HG03025 (cell line): ENCODE measurements around the gene MAP1B.

ENCODE experiments used
- ATAC-seq: cut with Tn5 transposase; IDR thresholded peaks from one replicate; pipeline ENCODE4 v1.9.1; 2021; ENCODE audit warnings: mild to moderate bottlenecking, moderate library complexity; ENCODE audit not compliant: unreplicated experiment, low FRiP score

MAP1B gene

GRCh38 chr5:72093824-72094223, 13.5 kb upstream of the MAP1B start:
- ATAC-seq = no peak

DNA sequence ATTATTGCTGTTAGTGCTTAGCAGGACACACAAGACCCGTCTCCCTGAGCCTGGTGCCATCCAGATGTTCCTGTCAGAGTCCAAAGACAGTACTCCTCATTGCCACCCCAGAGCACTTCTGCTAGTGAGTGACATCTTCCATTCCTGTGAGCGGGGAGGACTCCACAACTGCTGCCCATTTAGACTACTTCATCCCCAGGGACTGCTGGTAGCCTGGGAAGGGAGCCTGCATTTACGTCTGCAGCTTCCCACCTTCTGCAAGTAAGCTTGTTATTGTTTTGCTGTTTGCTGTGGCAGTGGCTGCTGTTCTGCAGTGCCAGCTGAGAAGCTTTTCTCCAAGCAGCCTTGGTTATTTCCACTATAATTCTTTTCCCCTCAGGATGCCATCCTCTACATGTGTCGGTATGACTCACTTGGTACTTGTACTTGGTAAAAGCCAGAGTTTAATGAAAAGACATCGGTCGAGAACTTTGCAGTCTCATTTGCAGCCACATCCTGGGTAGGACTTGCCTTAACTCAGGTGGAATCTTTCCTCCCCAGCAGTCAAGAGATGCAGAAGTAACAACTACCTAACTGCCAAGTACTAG, 10.6 kb upstream of the MAP1B start:
- no peak for ATAC-seq

GRCh38 chr5:72101828-72102227, 5.4 kb upstream of the MAP1B start:
- no peak for ATAC-seq

DNA sequence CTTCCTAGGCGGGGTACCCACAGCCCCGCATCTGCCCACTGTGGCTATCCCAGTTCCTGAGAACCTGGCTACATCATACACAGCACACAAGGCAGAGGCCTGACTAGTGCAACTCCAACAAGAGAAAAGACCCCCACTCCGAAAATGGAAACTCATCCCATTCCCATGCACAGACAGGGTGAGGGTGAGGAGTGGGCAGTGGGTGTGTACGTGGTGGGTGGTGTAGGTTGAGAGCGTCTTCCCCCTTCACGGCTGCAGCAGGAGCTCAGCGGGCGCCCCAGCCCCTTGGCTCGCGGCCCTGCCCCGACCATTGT, 501 bp upstream of the MAP1B start:
- no peak for ATAC-seq

DNA sequence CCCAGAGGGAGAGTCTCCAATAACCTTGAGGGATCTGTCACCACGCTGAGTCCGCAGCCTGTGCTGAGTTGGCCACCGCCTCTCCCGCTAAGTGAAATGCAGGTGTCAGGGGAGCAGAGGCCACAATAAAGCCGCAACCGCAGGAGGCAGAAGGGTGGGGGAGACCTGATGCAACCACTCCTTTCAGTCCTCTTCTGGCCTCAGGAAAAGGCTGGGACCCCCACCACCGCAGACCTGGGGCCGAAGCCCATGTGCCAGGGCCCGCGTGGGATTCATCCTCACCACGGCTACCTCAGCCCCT, 576 bp downstream of the MAP1B start:
- ATAC-seq = no peak

GRCh38 chr5:72108202-72109061, 1.2 kb downstream of the MAP1B start:
- no peak for ATAC-seq

DNA sequence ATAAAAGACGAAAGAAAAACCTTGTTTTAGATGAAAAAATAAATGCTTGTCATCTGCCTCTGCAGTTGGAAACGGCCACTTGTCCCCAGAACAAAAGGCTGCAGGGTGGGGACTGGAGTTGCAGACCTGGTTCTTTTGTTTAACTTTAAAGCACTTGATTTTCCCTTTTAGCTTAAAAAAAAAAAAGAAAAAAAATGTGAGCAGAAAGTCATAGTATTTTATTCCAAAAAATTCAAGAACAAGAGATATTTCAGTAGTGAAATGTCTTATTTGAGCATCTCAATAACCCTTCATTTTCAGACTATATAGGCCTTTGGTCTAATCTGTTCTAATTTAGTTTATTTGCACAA, 1.8 kb downstream of the MAP1B start:
- no peak for ATAC-seq

GRCh38 chr5:72109625-72110024, 2.4 kb downstream of the MAP1B start:
- ATAC-seq = no peak

GRCh38 chr5:72110394-72111013, 3.2 kb downstream of the MAP1B start:
- no peak for ATAC-seq

- no peak for ATAC-seq
These were observed 5.1 kb downstream of the MAP1B start for GRCh38 chr5:72112389-72112788.

DNA sequence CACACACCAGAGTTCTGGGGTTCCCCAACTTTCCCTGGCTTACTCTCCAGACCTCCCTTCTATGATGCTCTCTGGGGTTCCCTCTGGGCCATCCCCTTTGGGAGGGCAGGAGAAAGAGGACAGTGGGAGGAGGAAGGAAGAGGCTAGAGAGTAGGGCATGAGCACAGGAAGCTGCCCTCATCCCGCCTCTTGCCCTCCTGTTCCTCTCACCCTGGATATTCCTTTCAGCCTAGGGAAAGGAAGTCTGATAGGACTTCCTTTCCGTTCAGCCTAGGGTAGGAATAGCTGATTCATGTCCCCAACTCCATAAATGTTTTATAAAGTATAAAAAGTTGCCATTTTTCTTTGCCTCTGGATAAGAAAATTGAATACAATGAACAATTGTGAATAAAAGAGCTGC, 7.4 kb downstream of the MAP1B start:
- ATAC-seq = no peak

GRCh38 chr5:72115296-72115695, 8.0 kb downstream of the MAP1B start:
- no peak for ATAC-seq

DNA sequence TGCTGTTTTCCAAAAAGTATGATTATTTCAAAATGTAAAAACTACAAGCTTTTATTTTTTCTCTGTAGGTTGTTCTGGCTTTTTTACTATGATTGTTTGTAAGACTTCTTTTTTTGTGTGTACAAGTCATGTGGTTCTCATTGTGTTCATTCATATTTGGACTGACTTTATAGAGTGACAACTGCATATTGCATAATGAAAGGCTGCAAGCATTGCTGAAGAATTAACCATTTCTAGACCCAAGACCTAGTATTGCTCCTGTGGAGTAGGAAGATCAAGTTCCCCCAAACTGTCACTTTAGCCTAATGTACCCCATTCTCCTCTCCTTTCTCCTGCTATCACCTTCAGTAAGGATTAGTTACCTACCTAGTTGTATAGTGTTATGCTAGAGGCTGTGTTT, 10.0 kb downstream of the MAP1B start:
- ATAC-seq = no peak

DNA sequence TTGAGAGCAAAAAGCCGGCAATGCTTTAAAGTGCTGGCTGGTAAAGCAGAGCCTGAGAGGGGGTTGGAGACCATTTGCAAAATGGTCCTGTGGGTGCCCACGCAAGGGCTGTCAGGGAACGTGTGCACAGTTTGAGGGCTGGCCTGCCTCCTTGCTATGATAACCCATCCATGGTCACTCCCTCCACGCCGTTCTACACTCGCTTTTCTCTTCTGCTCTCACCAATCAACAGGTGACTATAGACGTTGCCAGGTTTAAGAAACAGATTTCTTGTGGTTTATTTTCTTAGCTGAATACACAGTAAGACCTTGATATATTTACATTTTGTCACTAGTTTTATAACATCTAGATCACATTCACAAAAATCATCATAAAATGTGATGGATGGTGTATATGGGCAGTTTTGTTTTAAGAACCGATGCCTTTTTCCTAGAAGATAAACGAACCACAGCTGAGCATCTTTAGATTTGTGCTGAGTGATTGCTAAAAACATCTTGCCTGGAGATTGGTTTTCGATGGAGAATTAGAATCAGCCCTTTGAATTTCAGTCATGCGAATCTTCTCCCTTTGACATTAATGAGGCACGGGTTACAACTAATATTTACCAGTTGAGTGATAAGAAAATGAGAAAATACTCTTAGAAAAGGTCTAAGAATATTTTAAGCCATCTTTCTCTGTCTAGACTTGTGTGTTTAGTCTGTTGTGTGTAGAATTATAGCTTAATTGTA, 13.9 kb downstream of the MAP1B start:
- ATAC-seq = no peak

DNA sequence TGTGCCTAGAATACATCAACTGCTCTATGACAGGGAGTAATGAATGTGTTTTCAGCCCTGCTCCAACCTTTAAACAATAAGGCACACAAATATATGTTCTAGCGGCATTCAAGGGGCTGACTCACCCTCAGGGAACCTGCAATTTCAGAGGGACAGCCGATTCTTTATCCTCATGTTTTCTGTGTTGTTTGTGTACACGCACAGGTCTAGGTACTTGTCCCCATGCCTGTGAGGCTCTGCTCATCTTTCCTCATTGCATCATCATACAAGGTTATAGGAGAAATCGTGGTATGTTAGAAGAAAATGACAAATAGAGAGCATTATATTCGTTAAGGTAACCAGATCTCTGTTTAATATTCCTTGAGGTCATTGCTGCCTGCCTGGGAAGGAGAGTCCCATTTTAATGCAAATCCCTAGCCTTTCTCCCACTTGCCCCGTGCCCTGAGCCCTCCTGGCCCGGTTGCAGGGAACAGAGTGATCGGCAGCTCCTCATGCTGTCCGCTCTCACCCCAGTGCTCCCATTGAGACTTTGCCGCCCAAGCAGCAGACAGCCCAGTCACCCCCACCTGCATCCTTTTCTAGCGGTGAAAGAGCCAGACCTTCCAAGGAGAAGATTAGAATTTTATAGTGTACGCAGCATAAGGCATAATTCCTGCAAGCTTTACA, 14.6 kb downstream of the MAP1B start:
- ATAC-seq = no peak

DNA sequence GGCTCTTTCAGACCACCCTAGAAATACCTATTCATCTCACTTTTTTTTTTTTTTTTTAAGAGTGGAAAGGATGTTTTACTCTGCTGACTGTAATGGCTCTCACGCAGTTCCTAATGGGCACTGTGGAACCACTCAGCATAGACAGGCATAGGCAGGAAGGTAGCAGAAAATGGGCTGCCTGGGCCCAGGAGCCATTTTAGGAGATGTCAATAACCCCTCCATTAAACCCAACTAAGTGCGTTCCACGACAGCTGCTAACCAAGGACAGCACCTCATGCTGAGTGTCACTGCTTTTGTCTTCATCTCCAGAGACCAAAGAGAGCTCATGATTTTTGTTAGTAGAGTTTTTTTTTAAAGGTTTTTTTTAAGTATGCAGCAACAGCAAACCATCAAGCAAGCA, 15.3 kb downstream of the MAP1B start:
- ATAC-seq = no peak

- ATAC-seq = no peak
These were observed 16.6 kb downstream of the MAP1B start for GRCh38 chr5:72123764-72124376.

GRCh38 chr5:72125271-72125940, 18.1 kb downstream of the MAP1B start:
- ATAC-seq = no peak

- ATAC-seq = no peak
These were observed 18.8 kb downstream of the MAP1B start for GRCh38 chr5:72125941-72126620.

DNA sequence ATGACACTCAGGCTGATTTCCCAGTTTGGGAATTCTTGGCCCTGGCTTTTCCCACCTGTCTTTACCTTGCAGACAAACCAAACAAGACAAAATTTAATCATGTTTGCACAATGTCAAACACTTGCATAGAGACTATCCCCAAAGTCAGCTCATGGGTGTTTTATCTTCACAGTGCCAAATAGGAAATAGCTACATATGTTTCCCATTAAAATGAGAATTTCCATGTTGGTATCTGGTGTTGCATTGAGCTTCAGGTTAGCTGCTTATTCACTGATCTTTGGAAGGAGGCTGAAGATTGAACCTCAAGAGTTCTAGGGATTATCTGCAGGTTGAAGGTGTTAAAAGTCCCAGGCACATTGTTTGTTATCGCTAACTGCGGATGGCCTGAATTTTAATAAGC, 19.5 kb downstream of the MAP1B start:
- ATAC-seq = no peak
